Sigmoid colon (tissue), 7 donors: ENCODE measurements around the gene PRKACB. TPM values are rescaled to one million over a fixed set of nuclear protein-coding genes. Genes with fewer than 3 reads are reported as not detected.

Experiments
- DNase-seq: peaks from one replicate; pipeline ENCODE4 v3.0.0-alpha.2; 2019
- H3K27ac ChIP-seq, 4 donors: fragments of 200-600 bp; sonication (generic); one replicate each; pipeline ENCODE4 v1.5.1; 2016 to 2019; ENCODE audit warnings: mild to moderate bottlenecking in 1 of 4
- H3K27me3 ChIP-seq, 3 donors: fragments of 200-600 bp; sonication (generic); one replicate each; pipeline ENCODE4 v1.5.1; 2019; ENCODE audit warnings: mild to moderate bottlenecking in 1 of 3
- H3K36me3 ChIP-seq, 4 donors: fragments of 200-600 bp; sonication (generic); one replicate each; pipeline ENCODE4 v1.5.1; 2016 to 2019
- H3K4me1 ChIP-seq, 4 donors: fragments of 200-600 bp; sonication (generic); one replicate each; pipeline ENCODE4 v1.5.1; 2017 to 2019
- H3K4me3 ChIP-seq, 4 donors: fragments of 200-600 bp; sonication (generic); one replicate each; pipeline ENCODE4 v1.5.1; 2017 to 2019; ENCODE audit warnings: mild to moderate bottlenecking in 2 of 4, moderate library complexity in 1 of 4
- H3K9me3 ChIP-seq, 4 donors: fragments of 200-600 bp in 3 of 4; sonication (generic) in 3 of 4; one replicate each; pipeline versions ENCODE4 v1.5.1 to v1.6.1; 2013 to 2019
- CTCF ChIP-seq, 4 experiments: fragments of 450-650 bp in 3 of 4; fragments of 200-600 bp in 1 of 4; IDR thresholded peaks; one replicate each; pipeline ENCODE4 v1.5.1; 2016 to 2019; ENCODE audit warnings: antibody characterized with exemption in 4 of 4, mild to moderate bottlenecking in 3 of 4, moderate library complexity in 2 of 4
- EP300 ChIP-seq, 4 donors: sonication (generic); formaldehyde crosslinking; IDR thresholded peaks; one replicate each; pipeline ENCODE4 v1.6.1; 2017; ENCODE audit warnings: antibody characterized with exemption in 4 of 4
- POLR2A ChIP-seq, 2 donors: fragments of 450-650 bp; IDR thresholded peaks; one replicate each; pipeline ENCODE4 v1.6.1; 2016; ENCODE audit warnings: antibody characterized with exemption in 2 of 2, mild to moderate bottlenecking in 2 of 2, moderate library complexity in 2 of 2
- POLR2AphosphoS5 ChIP-seq, 4 donors: sonication (generic); formaldehyde crosslinking; IDR thresholded peaks; one replicate each; pipeline ENCODE4 v1.6.1; 2017; ENCODE audit warnings: antibody characterized with exemption in 4 of 4
- WGBS, 2 donors: extraction: QIAGEN DNeasy Blood & Tissue Kit; methylation state at CpG; one replicate each; pipeline ENCODE4 v1.1.7; 2013; 5-methylcytosine and 5-hydroxymethylcytosine counted together
- intact Hi-C: fragments of 100-400 bp; cut with DNase I; formaldehyde crosslinking; loops from one replicate; pipeline ENCODE4 v1.15.1; 2023
- polyA plus RNA-seq, 3 donors: library from polyadenylated mRNA; stranded (reverse); fragments of 200-250 nt; gene quantifications; one replicate each; pipeline ENCODE4 v1.2.3, GENCODE V29; 2013
- total RNA-seq, 4 donors: library from RNA; depleted of rRNA; stranded (reverse); fragments of >200 nt; gene quantifications; one replicate each; pipeline ENCODE4 v1.1.0, GENCODE V29; 2016
- donor health status: healthy with polysubstance abuse.
- donor health status: Bipolar disorder and iron deficiency.
- donor health status: healthy.

PRKACB gene
- total and polyA plus RNA-seq, 7 donors: 35.5 to 67.9 (median 55.6) TPM

- H3K4me1 ChIP-seq: no peaks in the 10 kb centered on the region
- no peaks in the 10 kb centered on the region for H3K27me3 ChIP-seq
- H3K27ac ChIP-seq: no peak overlapping the region
- H3K9me3 ChIP-seq: no peaks in the 10 kb centered on the region
- TF ChIP-seq POLR2A (IDR thresholded peaks at IDR 0.05) (no peak), EP300 (IDR thresholded peaks at IDR 0.05) (no peak)
- no peak for DNase-seq
- H3K4me3 ChIP-seq: no peak overlapping the region
- H3K36me3 ChIP-seq: peaks cover 0 to 24% (median 7%) of the 10 kb centered on the region in 4 donors
- intact Hi-C loops: no loop called here
Measured at GRCh38 chr1:84181350-84182005, 37.4 kb downstream of the PRKACB start.

- no peak overlapping the region for H3K27ac ChIP-seq
- H3K4me1 ChIP-seq: no peaks in the 10 kb centered on the region
- H3K4me3 ChIP-seq: no peak overlapping the region
- intact Hi-C loops: no loop called here
- DNase-seq: no peak
- H3K27me3 ChIP-seq: no peaks in the 10 kb centered on the region
- TF ChIP-seq CTCF (IDR thresholded peaks at IDR 0.05) (no peak), EP300 (IDR thresholded peaks at IDR 0.05) (no peak)
- H3K36me3 ChIP-seq: peaks cover 0 to 56% (median 10%) of the 10 kb centered on the region in 4 donors
- WGBS, 2 donors: 94 to 96% methylated on average over 1 of the region's 1 CpG
- H3K9me3 ChIP-seq: peaks cover 0 to 15% (median 0%) of the 10 kb centered on the region in 4 donors
Measured at GRCh38 chr1:84190455-84190854, 46.4 kb downstream of the PRKACB start.

DNA sequence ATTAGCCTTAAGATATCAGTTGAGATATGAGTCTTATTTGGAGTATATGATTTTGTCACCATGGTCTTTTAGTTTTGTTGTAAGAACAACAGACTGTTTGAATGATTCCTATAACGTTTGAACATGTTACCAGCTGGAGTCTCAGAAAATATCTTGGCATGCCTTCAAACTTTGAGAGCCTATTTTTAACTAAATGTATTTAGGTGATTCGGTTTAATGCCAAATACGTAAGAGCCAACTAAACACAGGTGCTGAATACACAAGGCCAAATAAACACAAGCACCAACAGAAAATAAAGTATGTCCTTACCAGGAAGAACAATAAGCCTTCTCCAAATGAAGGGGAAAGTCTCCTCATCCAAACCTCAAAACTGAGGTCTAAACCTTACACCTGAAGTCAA is 48.6 kb downstream of the PRKACB start:
- peaks cover 0 to 57% (median 3%) of the 10 kb centered on the region in 4 donors for H3K36me3 ChIP-seq
- DNase-seq: no peak
- peaks cover 0 to 15% (median 0%) of the 10 kb centered on the region in 4 donors for H3K9me3 ChIP-seq
- H3K4me1 ChIP-seq: no peaks in the 10 kb centered on the region
- TF ChIP-seq POLR2A (IDR thresholded peaks at IDR 0.05) (no peak), POLR2AphosphoS5 (IDR thresholded peaks at IDR 0.05) (no peak), EP300 (IDR thresholded peaks at IDR 0.05) (no peak), CTCF (IDR thresholded peaks at IDR 0.05) (no peak)
- H3K27ac ChIP-seq: no peak overlapping the region
- H3K27me3 ChIP-seq: no peaks in the 10 kb centered on the region
- H3K4me3 ChIP-seq: no peak overlapping the region
- whole genome bisulfite sequencing, 2 donors: 77 to 95% methylated on average over 3 of the region's 3 CpGs
- intact Hi-C loops: no loop called here

DNA sequence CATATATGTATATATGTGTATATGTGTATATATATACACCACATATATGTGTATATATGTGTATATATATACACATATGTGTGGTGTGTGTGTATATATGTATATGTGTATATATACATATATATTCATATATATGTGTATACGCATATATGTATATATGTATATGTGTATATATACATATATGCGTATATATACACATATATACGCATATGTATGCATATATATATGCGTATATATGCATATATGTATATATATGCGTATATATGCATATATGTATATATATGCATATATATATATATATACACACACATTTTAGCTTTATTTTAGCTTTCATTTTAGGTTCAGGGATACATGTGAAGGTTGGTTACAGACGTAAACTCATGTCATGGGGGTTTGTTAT is 54.8 kb downstream of the PRKACB start:
- Histone ChIP-seq H3K36me3 (peaks cover 0 to 39% (median 1%) of the 10 kb centered on the region in 4 donors), H3K9me3 (no peaks in the 10 kb centered on the region), H3K27ac (no peak overlapping the region), H3K4me1 (no peaks in the 10 kb centered on the region), H3K27me3 (no peaks in the 10 kb centered on the region), H3K4me3 (no peak overlapping the region)
- no peak for DNase-seq
- intact Hi-C loops: no loop called here
- WGBS, 2 donors: 95 to 96% methylated on average over 6 of the region's 6 CpGs
- TF ChIP-seq EP300 (IDR thresholded peaks at IDR 0.05) (no peak), POLR2A (IDR thresholded peaks at IDR 0.05) (no peak), POLR2AphosphoS5 (IDR thresholded peaks at IDR 0.05) (no peak), CTCF (IDR thresholded peaks at IDR 0.05) (no peak)

- TF ChIP-seq CTCF (IDR thresholded peaks at IDR 0.05) (no peak), POLR2A (IDR thresholded peaks at IDR 0.05) (no peak), POLR2AphosphoS5 (IDR thresholded peaks at IDR 0.05) (no peak)
- WGBS, 2 donors: 99 to 100% methylated on average over 1 of the region's 1 CpG
- intact Hi-C loops: no loop called here
- H3K4me3 ChIP-seq: no peak overlapping the region
- DNase-seq: no peak
- no peaks in the 10 kb centered on the region for H3K9me3 ChIP-seq
- peaks cover 0 to 37% (median 1%) of the 10 kb centered on the region in 4 donors for H3K36me3 ChIP-seq
- H3K27me3 ChIP-seq: no peaks in the 10 kb centered on the region
- no peaks in the 10 kb centered on the region for H3K4me1 ChIP-seq
- no peak overlapping the region for H3K27ac ChIP-seq
Measured at GRCh38 chr1:84199257-84199656, 55.2 kb downstream of the PRKACB start.
